HG02571 (cell line): ENCODE data around the gene MT2A.

Experiments
- ATAC-seq: cut with Tn5 transposase; IDR thresholded peaks from one replicate; pipeline ENCODE4 v1.9.1; 2021; ENCODE audit warnings: mild to moderate bottlenecking, moderate library complexity; ENCODE audit not compliant: unreplicated experiment

Gene MT2A

GRCh38 chr16:56594292-56594619 is 14.1 kb upstream of the MT2A start:
- no peak for ATAC-seq

GRCh38 chr16:56600398-56600999 is 7.9 kb upstream of the MT2A start:
- no peak for ATAC-seq

- ATAC-seq: no peak
Observed at GRCh38 chr16:56601325-56601724, 7.1 kb upstream of the MT2A start.

- no peak for ATAC-seq
Observed at GRCh38 chr16:56603589-56603988, 4.8 kb upstream of the MT2A start.

- no peak for ATAC-seq
Observed at GRCh38 chr16:56604966-56605365, 3.4 kb upstream of the MT2A start.

- ATAC-seq: no peak
Observed at GRCh38 chr16:56605475-56605874, 2.9 kb upstream of the MT2A start.

GRCh38 chr16:56606071-56606475 is 2.3 kb upstream of the MT2A start:
- no peak for ATAC-seq

- no peak for ATAC-seq
Observed at GRCh38 chr16:56606476-56607108, 1.8 kb upstream of the MT2A start.

GRCh38 chr16:56607109-56607618 is 1.2 kb upstream of the MT2A start:
- no peak for ATAC-seq

GRCh38 chr16:56607675-56608042 is 725 bp upstream of the MT2A start:
- no peak for ATAC-seq

GRCh38 chr16:56608876-56609462 is 585 bp downstream of the MT2A start:
- no peak for ATAC-seq

- ATAC-seq: peak; percentile 42
Observed at GRCh38 chr16:56609463-56609921, 1.1 kb downstream of the MT2A start.

- ATAC-seq: no peak
Observed at GRCh38 chr16:56610017-56610608, 1.7 kb downstream of the MT2A start.

- no peak for ATAC-seq
Observed at GRCh38 chr16:56610609-56611111, 2.3 kb downstream of the MT2A start.

GRCh38 chr16:56611281-56611833 is 3.0 kb downstream of the MT2A start:
- ATAC-seq: no peak

- no peak for ATAC-seq
Observed at GRCh38 chr16:56613706-56614105, 5.3 kb downstream of the MT2A start.

- ATAC-seq: no peak
Observed at GRCh38 chr16:56614549-56614991, 6.2 kb downstream of the MT2A start.

- ATAC-seq: no peak
Observed at GRCh38 chr16:56615353-56615752, 7.0 kb downstream of the MT2A start.

GRCh38 chr16:56616608-56617211 is 8.3 kb downstream of the MT2A start:
- no peak for ATAC-seq

GRCh38 chr16:56617212-56618085 is 9.1 kb downstream of the MT2A start:
- ATAC-seq: no peak
